Endothelial cell (in vitro differentiated cells): ENCODE results near the gene ATP2A2. TPM values are rescaled to one million over a fixed set of nuclear protein-coding genes. Genes with fewer than 3 reads are reported as not detected.

ENCODE experiments used
- DNase-seq: peaks from one replicate; pipeline ENCODE4 v3.0.0; 2021; ENCODE audit warnings: low spot score
- H3K27ac Mint-ChIP-seq: one replicate; pipeline ENCODE4 v1.8.0; 2021; ENCODE audit warnings: mixed read lengths, inconsistent platforms; ENCODE audit not compliant: unreplicated experiment
- H3K27me3 Mint-ChIP-seq: one replicate; pipeline ENCODE4 v1.8.0; 2021; ENCODE audit warnings: mild to moderate bottlenecking, moderate library complexity, mixed read lengths, inconsistent platforms; ENCODE audit not compliant: unreplicated experiment
- H3K36me3 Mint-ChIP-seq: one replicate; pipeline ENCODE4 v1.8.0; 2021; ENCODE audit warnings: mild to moderate bottlenecking, low read depth, mixed read lengths, inconsistent platforms; ENCODE audit not compliant: unreplicated experiment
- H3K4me1 Mint-ChIP-seq: one replicate; pipeline ENCODE4 v1.8.0; 2021; ENCODE audit warnings: mild to moderate bottlenecking, mixed read lengths, inconsistent platforms; ENCODE audit not compliant: unreplicated experiment
- H3K4me3 Mint-ChIP-seq: one replicate; pipeline ENCODE4 v1.8.0; 2021; ENCODE audit warnings: mild to moderate bottlenecking, mixed read lengths, inconsistent platforms; ENCODE audit not compliant: unreplicated experiment
- H3K9me3 Mint-ChIP-seq: one replicate; pipeline ENCODE4 v1.8.0; 2021; ENCODE audit warnings: mixed read lengths, inconsistent platforms; ENCODE audit not compliant: unreplicated experiment
- CTCF ChIP-seq: fragments of 200-600 bp; sonication (generic); IDR thresholded peaks from one replicate; pipeline ENCODE4 v1.5.0; 2021; ENCODE audit warnings: antibody characterized with exemption; ENCODE audit not compliant: unreplicated experiment
- total RNA-seq: library from RNA; stranded (reverse); fragmentation: NEBNext Ultra II Directional; extraction: Animal tissue kit (Norgen Biotek cat#: 25700); gene quantifications from one replicate; pipeline ENCODE4 v1.2.1, GENCODE V29; 2021; ENCODE audit not compliant: unreplicated experiment

ATP2A2 gene
- total RNA-seq, 1 donor from 2014 or later = 178 TPM

- Mint-ChIP-seq H3K4me1 (peaks cover 36% of the 10 kb centered on the region), H3K36me3 (peaks cover 12% of the 10 kb centered on the region), H3K4me3 (no peak overlapping the region)
Observed at GRCh38 chr12:110286623-110287022, 5.6 kb downstream of the ATP2A2 start.

GRCh38 chr12:110287986-110288385 lies 6.9 kb downstream of the ATP2A2 start:
- Mint-ChIP-seq H3K27me3 (no peaks in the 10 kb centered on the region), H3K4me1 (peaks cover 26% of the 10 kb centered on the region), H3K36me3 (peaks cover 18% of the 10 kb centered on the region), H3K9me3 (no peaks in the 10 kb centered on the region), H3K4me3 (no peak overlapping the region), H3K27ac (no peak overlapping the region)
- no peak for DNase-seq
- TF ChIP-seq CTCF = no peak

More at GRCh38 chr12:110286623-110287022, 5.6 kb downstream of the ATP2A2 start:
- TF ChIP-seq CTCF = no peak
- H3K27me3 Mint-ChIP-seq = peaks cover 3% of the 10 kb centered on the region
- no peaks in the 10 kb centered on the region for H3K9me3 Mint-ChIP-seq
- H3K27ac Mint-ChIP-seq = no peak overlapping the region
- no peak for DNase-seq

DNA sequence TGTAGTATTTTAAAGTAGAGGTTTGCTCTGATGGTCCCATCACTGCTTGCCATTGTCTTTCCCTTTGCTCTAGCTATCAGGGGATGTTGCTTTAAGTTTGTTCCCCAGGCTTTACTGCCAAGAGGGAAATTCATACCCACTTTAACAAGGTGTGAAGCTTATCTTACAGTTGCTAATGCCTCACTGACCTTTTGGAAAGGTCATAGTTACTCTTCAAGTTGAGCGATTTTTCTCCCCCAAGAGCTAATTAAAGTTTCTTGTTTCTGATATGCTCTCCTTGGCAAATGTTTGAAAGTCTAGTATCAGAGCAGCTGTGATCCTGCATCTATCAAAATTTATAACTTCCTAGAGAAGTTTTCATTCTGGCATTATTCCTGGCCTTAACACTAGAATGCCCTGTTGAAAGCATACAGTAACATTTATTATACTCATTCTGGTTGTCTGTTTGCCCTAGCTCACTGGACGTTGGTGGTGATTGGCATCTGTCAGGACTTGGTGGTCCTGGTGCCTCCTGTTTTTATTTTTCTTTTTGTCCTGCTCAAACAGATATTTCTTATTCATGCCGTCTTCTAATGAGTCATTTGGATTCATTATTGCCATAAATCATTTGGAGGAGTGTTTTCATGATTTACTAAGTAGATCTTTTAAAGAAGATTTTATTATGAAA lies 8.1 kb downstream of the ATP2A2 start:
- H3K27ac Mint-ChIP-seq = no peak overlapping the region
- H3K4me3 Mint-ChIP-seq = no peak overlapping the region
- peaks cover 23% of the 10 kb centered on the region for H3K36me3 Mint-ChIP-seq
- DNase-seq = no peak
- peaks cover 16% of the 10 kb centered on the region for H3K4me1 Mint-ChIP-seq
- no peaks in the 10 kb centered on the region for H3K9me3 Mint-ChIP-seq
- TF ChIP-seq CTCF = no peak
- H3K27me3 Mint-ChIP-seq = no peaks in the 10 kb centered on the region

- no peak for TF ChIP-seq CTCF
- Mint-ChIP-seq H3K4me1 (peaks cover 11% of the 10 kb centered on the region), H3K9me3 (no peaks in the 10 kb centered on the region), H3K27ac (no peak overlapping the region), H3K36me3 (peaks cover 26% of the 10 kb centered on the region), H3K4me3 (no peak overlapping the region), H3K27me3 (no peaks in the 10 kb centered on the region)
- no peak for DNase-seq
Observed at GRCh38 chr12:110289711-110290078, 8.6 kb downstream of the ATP2A2 start.

DNA sequence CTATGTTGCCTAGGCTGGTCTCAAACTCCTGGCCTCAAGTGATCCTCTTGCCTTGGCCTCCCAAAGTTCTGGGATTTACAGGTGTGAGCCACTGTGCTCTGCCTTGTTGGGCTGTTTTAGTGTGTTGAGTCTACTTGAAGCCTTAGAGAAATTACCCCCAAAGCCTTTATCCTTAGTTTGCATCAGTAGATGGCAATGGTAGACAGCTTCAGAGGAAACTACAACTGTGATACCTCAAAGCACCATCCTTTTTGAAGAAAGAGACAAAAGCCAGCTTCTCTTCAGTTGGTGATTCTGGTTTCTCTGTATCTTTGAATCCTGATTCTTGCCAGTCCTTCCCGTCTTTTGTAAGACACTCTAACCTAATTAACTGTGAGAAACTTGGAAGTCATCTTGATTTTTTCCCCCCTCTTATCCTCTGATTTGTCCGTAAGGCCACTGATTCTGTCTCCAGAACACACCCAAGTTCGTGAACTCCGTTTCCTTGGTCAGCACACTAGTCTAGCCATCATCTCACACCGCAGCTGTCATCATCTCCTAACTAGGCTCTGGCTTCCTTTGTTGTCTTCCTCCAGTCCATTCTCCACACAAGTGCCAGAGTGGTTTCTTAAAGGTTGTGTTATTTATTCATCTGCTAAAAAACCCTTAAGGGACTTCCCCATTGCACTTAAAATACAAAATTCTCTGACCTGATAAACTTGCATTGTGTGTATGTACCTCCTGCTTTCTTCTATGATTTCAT lies 20.2 kb downstream of the ATP2A2 start:
- TF ChIP-seq CTCF = no peak
- Mint-ChIP-seq H3K27ac (peak overlapping the region; percentile 11), H3K27me3 (no peaks in the 10 kb centered on the region), H3K36me3 (peaks cover 22% of the 10 kb centered on the region), H3K9me3 (no peaks in the 10 kb centered on the region), H3K4me3 (no peak overlapping the region), H3K4me1 (peaks cover 8% of the 10 kb centered on the region)
- no peak for DNase-seq
